K562 (cell line): ENCODE results near the gene NUAK1. TPM values are rescaled to one million over a fixed set of nuclear protein-coding genes. Genes with fewer than 3 reads are reported as not detected.

Experiments used
- ATAC-seq: fragments of 200-7000 bp; cut with Tn5 transposase; 3 replicates; pipeline ENCODE4 v1.9.1; 2020; ENCODE audit warnings: moderate library complexity
- BruUV-seq: library from RNA; stranded (reverse); fragments of 400-500 nt; replicated peaks from 2 replicates; lab custom pipeline; 2021; lab: Mats Ljungman, UMichigan
- CTCF ChIA-PET: fragments of 300-600 bp; formaldehyde crosslinking; extraction: SDS; loops from one replicate; lab custom pipeline; 2021; ENCODE audit warnings: low intra/inter-chr PET ratio; lab: Yijun Ruan, JAX
- POLR2A ChIA-PET: fragments of 300-600, 350-650 bp; sonication (Branson Sonifier 250); formaldehyde crosslinking; extraction: SDS; loops from one replicate; lab custom pipeline; 2021; ENCODE audit warnings: antibody characterized with exemption, inconsistent platforms; lab: Yijun Ruan, JAX
- DNase-seq, 4 experiments: peaks; one replicate each; pipeline versions ENCODE4 v3.0.0 to v3.0.0-alpha.2; 2011 to 2018; ENCODE audit warnings: low spot score in 3 of 4, mixed read lengths in 3 of 4; ENCODE audit errors: extremely low read depth in 1 of 4
- FAIRE-seq: peaks from 2 replicates; lab custom pipeline; 2011; peaks lifted over from hg19 to GRCh38; lab: Jason Lieb, UNC
- H2AFZ ChIP-seq: 2 replicates; pipeline ENCODE4 v1.6.0; 2011; ENCODE audit warnings: low read depth, low read length, control low read depth, inconsistent platforms
- H3K27ac ChIP-seq: fragments of 200-600 bp; 3 replicates; pipeline ENCODE4 v1.8.0; 2011; ENCODE audit warnings: low read depth, mild to moderate bottlenecking, control low read depth, inconsistent platforms, low read length, moderate library complexity, mixed read lengths; ENCODE audit errors: extremely low read depth
- H3K27me3 ChIP-seq, 2 experiments: fragments of 300-600 bp in 1 of 2; 2 replicates in 1 of 2; 3 replicates in 1 of 2; pipeline versions ENCODE4 v1.6.0 to v1.8.0; 2011; ENCODE audit warnings: inconsistent platforms in 2 of 2, low read length in 2 of 2, mild to moderate bottlenecking in 1 of 2, mixed read lengths in 1 of 2, moderate library complexity in 1 of 2; ENCODE audit not compliant: control insufficient read depth in 2 of 2, insufficient read depth in 2 of 2
- H3K36me3 ChIP-seq: fragments of 300-600 bp; 3 replicates; pipeline ENCODE4 v1.8.0; 2011; ENCODE audit warnings: mild to moderate bottlenecking, low read length, inconsistent platforms; ENCODE audit not compliant: control insufficient read depth, insufficient read depth
- H3K4me1 ChIP-seq, 2 experiments: fragments of 200-600 bp in 1 of 2; replicated peaks in 1 of 2; 2 replicates in 1 of 2; 3 replicates in 1 of 2; pipeline versions ENCODE4 v1.5.1 to v1.8.0; 2011; ENCODE audit warnings: inconsistent platforms in 2 of 2, low read length in 2 of 2, mild to moderate bottlenecking in 1 of 2, mixed read lengths in 1 of 2, moderate library complexity in 1 of 2; ENCODE audit not compliant: control insufficient read depth in 2 of 2, insufficient read depth in 2 of 2
- H3K4me2 ChIP-seq: 2 replicates; pipeline ENCODE4 v1.6.1; 2011; ENCODE audit warnings: low read length, control low read depth, inconsistent platforms, mixed read lengths; ENCODE audit not compliant: insufficient read depth
- H3K4me3 ChIP-seq: fragments of 200-600 bp; sonication (generic), shearing (Covaris generic); 2 replicates; pipeline ENCODE4 v1.5.1; 2016; ENCODE audit warnings: control low read depth, inconsistent platforms
- H3K79me2 ChIP-seq: fragments of 200-600 bp; 3 replicates; pipeline ENCODE4 v1.8.0; 2011; ENCODE audit warnings: low read length, inconsistent platforms; ENCODE audit not compliant: control insufficient read depth, insufficient read depth
- H3K9ac ChIP-seq, 2 experiments: 2 replicates each; pipeline versions ENCODE4 v1.6.0 to v1.6.1; 2011; ENCODE audit warnings: low read depth in 2 of 2, low read length in 2 of 2, control low read depth in 1 of 2, inconsistent platforms in 1 of 2, mild to moderate bottlenecking in 1 of 2, mixed read lengths in 1 of 2; ENCODE audit not compliant: insufficient read depth in 1 of 2
- H3K9me1 ChIP-seq: one replicate; pipeline ENCODE4 v1.6.0; 2011; ENCODE audit warnings: inconsistent platforms, mild to moderate bottlenecking, low read length, moderate library complexity; ENCODE audit not compliant: control insufficient read depth, insufficient read depth
- H3K9me3 ChIP-seq: replicated peaks from 2 replicates; pipeline ENCODE4 v1.5.1; 2011; ENCODE audit warnings: low read depth, low read length, inconsistent platforms; ENCODE audit not compliant: control insufficient read depth, insufficient read depth
- H4K20me1 ChIP-seq: replicated peaks from 2 replicates; pipeline ENCODE4 v1.6.1; 2011; ENCODE audit warnings: low read length, inconsistent platforms, mixed read lengths; ENCODE audit not compliant: control insufficient read depth, insufficient read depth
- ELF4 ChIP-seq: fragments of 450-650 bp; formaldehyde crosslinking; IDR thresholded peaks from 2 replicates; pipeline ENCODE4 v1.4.0; 2022; ENCODE audit warnings: missing genetic modification characterization
- FOXJ3 ChIP-seq: sonication (generic); formaldehyde crosslinking; IDR thresholded peaks from 2 replicates; pipeline ENCODE4 v1.4.0; 2020; ENCODE audit warnings: mild to moderate bottlenecking, missing genetic modification reagents
- GTF2A2 ChIP-seq: IDR thresholded peaks from 2 replicates; pipeline ENCODE4 v1.6.1; 2016; ENCODE audit warnings: mild to moderate bottlenecking, missing genetic modification characterization, missing compliant biosample characterization
- SNRNP70 ChIP-seq: fragments of 200-400 bp; formaldehyde crosslinking; optimal IDR thresholded peaks from 2 replicates; pipeline ENCODE3; 2017; ENCODE audit warnings: low read depth, low read length
- STAT5B ChIP-seq: fragments of 250-450 bp; sonication (Bioruptor Pico); IDR thresholded peaks from 2 replicates; pipeline ENCODE4 v1.8.0; 2021; ENCODE audit warnings: mild to moderate bottlenecking, inconsistent platforms
- ZNF3 ChIP-seq: fragments of 250-450 bp; sonication (Bioruptor Pico); IDR thresholded peaks from 2 replicates; pipeline ENCODE4 v1.5.0; 2021; ENCODE audit warnings: mild to moderate bottlenecking, moderate library complexity
- ZNF57 ChIP-seq: fragments of 450-650 bp; formaldehyde crosslinking; IDR thresholded peaks from 2 replicates; pipeline ENCODE4 v1.4.0; 2020; ENCODE audit warnings: mild to moderate bottlenecking, moderate library complexity
- ZNF717 ChIP-seq: fragments of 250-450 bp; sonication (Bioruptor Pico); IDR thresholded peaks from 2 replicates; pipeline ENCODE4 v1.5.0; 2021
- WGBS: fragments of 100-300 bp; shearing (Covaris generic); methylation state at CpG from one replicate; pipeline ENCODE4 v1.1.6; 2016; ENCODE audit warnings: low coverage, mixed read lengths; ENCODE audit not compliant: insufficient coverage; ENCODE audit errors: missing lambda C conversion rate; 5-methylcytosine and 5-hydroxymethylcytosine counted together
- in situ Hi-C: fragments of 300-500 bp; cut with MboI; formaldehyde crosslinking; loops from 4 replicates; pipeline ENCODE4 v1.15.0; 2018; ENCODE audit warnings: inconsistent platforms, mixed read lengths
- intact Hi-C: fragments of 100-400 bp; cut with micrococcal nuclease; formaldehyde crosslinking; loops from 2 replicates; pipeline ENCODE4 v1.14.2; 2022
- polyA plus RNA-seq, 8 experiments: library from polyadenylated mRNA; depleted of rRNA in 4 of 8; stranded (reverse) in 5 of 8; unstranded in 3 of 8; fragments of >200 nt; fragmentation: Nextera tagmentation in 2 of 8; fragmentation: Illumina TruSeq in 1 of 8; extraction: Ambion mirVana in 2 of 8; extraction: Trizol in 1 of 8; gene quantifications; 2 replicates each; pipeline versions ENCODE4 v1.2.1 to v1.2.3, GENCODE V29; 2011 to 2014; ENCODE audit warnings: inconsistent platforms in 1 of 8, missing spikeins in 1 of 8
- total RNA-seq, 7 experiments: library from RNA; depleted of rRNA in 6 of 7; stranded (reverse); fragments of >200 nt in 6 of 7; fragmentation: Illumina TruSeq in 2 of 7; extraction: Trizol in 2 of 7; gene quantifications; 2 replicates each; pipeline versions ENCODE4 v1.2.1 to v1.2.3, GENCODE V29; 2011 to 2021; ENCODE audit warnings: low replicate concordance in 1 of 7
- TF ChIP-seq, protein P1 (sequence below): sonication (generic); formaldehyde crosslinking; IDR thresholded peaks from 2 replicates; pipeline ENCODE4 v1.8.1; 2023; ENCODE audit warnings: mild to moderate bottlenecking, missing genetic modification reagents
- TF ChIP-seq, protein P2 (sequence below): sonication (generic); formaldehyde crosslinking; IDR thresholded peaks from 2 replicates; pipeline ENCODE4 v1.8.0; 2023; ENCODE audit warnings: missing genetic modification reagents, mild to moderate bottlenecking, borderline replicate concordance
- TF ChIP-seq, protein P3 (sequence below): fragments of 250-450 bp; sonication (Bioruptor Pico); IDR thresholded peaks from 2 replicates; pipeline ENCODE4 v1.5.0; 2021
- TF ChIP-seq, protein P4 (sequence below): fragments of 450-650 bp; IDR thresholded peaks from 2 replicates; pipeline ENCODE4 v1.6.1; 2018; ENCODE audit warnings: mild to moderate bottlenecking, low read depth; ENCODE audit not compliant: partially characterized antibody

NUAK1 gene
- total and polyA plus RNA-seq, 9 of the 15 experiments (the other 6 are each of a cell fraction or from before 2014, with no cell fraction given): 0.02 TPM; not detected in 8

DNA sequence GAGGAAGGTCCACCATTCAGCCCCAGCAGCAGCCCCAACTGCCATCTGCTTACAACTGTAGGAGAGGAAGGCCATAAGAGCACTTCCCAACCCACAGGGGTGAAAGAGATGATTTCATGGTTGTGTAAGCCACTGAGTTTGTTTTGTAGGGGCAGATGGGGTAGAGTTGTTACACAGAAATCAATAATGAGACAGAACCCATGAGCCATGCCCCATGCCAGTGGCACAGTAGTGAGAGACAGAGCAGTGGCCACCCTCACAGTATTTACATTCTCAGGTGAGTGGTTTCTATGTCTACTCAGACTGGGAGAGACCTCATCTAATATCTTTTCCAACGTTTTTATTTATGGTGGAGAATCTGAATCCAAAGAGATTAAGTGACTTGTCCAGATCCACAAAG is 68.6 kb downstream of the NUAK1 start (continued):
- TF ChIP-seq, protein P1, sequence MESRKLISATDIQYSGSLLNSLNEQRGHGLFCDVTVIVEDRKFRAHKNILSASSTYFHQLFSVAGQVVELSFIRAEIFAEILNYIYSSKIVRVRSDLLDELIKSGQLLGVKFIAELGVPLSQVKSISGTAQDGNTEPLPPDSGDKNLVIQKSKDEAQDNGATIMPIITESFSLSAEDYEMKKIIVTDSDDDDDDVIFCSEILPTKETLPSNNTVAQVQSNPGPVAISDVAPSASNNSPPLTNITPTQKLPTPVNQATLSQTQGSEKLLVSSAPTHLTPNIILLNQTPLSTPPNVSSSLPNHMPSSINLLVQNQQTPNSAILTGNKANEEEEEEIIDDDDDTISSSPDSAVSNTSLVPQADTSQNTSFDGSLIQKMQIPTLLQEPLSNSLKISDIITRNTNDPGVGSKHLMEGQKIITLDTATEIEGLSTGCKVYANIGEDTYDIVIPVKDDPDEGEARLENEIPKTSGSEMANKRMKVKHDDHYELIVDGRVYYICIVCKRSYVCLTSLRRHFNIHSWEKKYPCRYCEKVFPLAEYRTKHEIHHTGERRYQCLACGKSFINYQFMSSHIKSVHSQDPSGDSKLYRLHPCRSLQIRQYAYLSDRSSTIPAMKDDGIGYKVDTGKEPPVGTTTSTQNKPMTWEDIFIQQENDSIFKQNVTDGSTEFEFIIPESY (CRISPR knock-in tag): no peak
- TF ChIP-seq SNRNP70: no peak
- TF ChIP-seq, all 486 proteins: peak for 0

DNA sequence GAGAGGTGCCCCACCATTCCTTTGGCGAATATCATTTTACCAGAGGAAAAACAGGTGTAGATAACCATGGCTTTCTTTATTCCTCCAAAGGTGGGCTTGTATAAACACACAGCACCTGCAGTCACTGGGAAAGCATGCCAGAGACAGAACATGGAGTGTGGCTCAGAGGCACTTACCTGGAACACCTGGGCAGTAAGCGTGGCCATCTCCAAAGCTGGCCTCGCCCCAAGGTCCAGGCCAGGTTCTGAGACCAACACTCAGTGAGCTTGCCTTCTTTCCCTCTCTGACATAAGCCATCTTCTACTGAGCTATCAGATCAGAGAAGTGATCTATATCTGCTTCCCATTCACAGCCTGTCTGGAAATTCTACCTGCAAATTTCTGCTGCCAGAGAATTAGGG is 70.5 kb downstream of the NUAK1 start:
- Histone ChIP-seq H3K27me3 (peaks cover 2 to 22% of the 10 kb centered on the region in 2 experiments; a peak in 1 of 5 replicates), H3K79me2 (no peaks in the 10 kb centered on the region), H4K20me1 (no peaks in the 10 kb centered on the region), H3K4me3 (no peak overlapping the region), H3K4me1 (no peaks in the 10 kb centered on the region), H3K9ac (no peak overlapping the region), H3K27ac (no peak overlapping the region), H3K9me1 (no peaks in the 10 kb centered on the region), H3K9me3 (no peaks in the 10 kb centered on the region), H3K4me2 (no peak overlapping the region), H3K36me3 (no peaks in the 10 kb centered on the region), H2AFZ (no peak overlapping the region)
- ATAC-seq: no peak
- no peak for DNase-seq
- in situ Hi-C loops (no loop called here), intact Hi-C loops (no loop called here)
- POLR2A ChIA-PET: interaction anchor here (0.6 kb wide), 1 partner anchor 1213 kb away, joined by 3 read pairs; no protein-coding TSS in a partner anchor
- WGBS: 0% methylated on average over 3 of the region's 3 CpGs
- no TSS peak for BruUV-seq
- FAIRE-seq: no peak
- CTCF ChIA-PET: no interaction called here
- TF ChIP-seq ZNF3: no peak
- no peak for TF ChIP-seq ZNF717 (CRISPR knock-in tag)
- TF ChIP-seq, protein P2, sequence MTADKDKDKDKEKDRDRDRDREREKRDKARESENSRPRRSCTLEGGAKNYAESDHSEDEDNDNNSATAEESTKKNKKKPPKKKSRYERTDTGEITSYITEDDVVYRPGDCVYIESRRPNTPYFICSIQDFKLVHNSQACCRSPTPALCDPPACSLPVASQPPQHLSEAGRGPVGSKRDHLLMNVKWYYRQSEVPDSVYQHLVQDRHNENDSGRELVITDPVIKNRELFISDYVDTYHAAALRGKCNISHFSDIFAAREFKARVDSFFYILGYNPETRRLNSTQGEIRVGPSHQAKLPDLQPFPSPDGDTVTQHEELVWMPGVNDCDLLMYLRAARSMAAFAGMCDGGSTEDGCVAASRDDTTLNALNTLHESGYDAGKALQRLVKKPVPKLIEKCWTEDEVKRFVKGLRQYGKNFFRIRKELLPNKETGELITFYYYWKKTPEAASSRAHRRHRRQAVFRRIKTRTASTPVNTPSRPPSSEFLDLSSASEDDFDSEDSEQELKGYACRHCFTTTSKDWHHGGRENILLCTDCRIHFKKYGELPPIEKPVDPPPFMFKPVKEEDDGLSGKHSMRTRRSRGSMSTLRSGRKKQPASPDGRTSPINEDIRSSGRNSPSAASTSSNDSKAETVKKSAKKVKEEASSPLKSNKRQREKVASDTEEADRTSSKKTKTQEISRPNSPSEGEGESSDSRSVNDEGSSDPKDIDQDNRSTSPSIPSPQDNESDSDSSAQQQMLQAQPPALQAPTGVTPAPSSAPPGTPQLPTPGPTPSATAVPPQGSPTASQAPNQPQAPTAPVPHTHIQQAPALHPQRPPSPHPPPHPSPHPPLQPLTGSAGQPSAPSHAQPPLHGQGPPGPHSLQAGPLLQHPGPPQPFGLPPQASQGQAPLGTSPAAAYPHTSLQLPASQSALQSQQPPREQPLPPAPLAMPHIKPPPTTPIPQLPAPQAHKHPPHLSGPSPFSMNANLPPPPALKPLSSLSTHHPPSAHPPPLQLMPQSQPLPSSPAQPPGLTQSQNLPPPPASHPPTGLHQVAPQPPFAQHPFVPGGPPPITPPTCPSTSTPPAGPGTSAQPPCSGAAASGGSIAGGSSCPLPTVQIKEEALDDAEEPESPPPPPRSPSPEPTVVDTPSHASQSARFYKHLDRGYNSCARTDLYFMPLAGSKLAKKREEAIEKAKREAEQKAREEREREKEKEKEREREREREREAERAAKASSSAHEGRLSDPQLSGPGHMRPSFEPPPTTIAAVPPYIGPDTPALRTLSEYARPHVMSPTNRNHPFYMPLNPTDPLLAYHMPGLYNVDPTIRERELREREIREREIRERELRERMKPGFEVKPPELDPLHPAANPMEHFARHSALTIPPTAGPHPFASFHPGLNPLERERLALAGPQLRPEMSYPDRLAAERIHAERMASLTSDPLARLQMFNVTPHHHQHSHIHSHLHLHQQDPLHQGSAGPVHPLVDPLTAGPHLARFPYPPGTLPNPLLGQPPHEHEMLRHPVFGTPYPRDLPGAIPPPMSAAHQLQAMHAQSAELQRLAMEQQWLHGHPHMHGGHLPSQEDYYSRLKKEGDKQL (CRISPR knock-in tag): no peak
- TF ChIP-seq ZNF57 (CRISPR knock-in tag): no peak
- TF ChIP-seq GTF2A2 (tag): no peak
- TF ChIP-seq, protein P3, sequence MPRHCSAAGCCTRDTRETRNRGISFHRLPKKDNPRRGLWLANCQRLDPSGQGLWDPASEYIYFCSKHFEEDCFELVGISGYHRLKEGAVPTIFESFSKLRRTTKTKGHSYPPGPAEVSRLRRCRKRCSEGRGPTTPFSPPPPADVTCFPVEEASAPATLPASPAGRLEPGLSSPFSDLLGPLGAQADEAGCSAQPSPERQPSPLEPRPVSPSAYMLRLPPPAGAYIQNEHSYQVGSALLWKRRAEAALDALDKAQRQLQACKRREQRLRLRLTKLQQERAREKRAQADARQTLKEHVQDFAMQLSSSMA (CRISPR knock-in tag): no peak
- TF ChIP-seq, protein P4, sequence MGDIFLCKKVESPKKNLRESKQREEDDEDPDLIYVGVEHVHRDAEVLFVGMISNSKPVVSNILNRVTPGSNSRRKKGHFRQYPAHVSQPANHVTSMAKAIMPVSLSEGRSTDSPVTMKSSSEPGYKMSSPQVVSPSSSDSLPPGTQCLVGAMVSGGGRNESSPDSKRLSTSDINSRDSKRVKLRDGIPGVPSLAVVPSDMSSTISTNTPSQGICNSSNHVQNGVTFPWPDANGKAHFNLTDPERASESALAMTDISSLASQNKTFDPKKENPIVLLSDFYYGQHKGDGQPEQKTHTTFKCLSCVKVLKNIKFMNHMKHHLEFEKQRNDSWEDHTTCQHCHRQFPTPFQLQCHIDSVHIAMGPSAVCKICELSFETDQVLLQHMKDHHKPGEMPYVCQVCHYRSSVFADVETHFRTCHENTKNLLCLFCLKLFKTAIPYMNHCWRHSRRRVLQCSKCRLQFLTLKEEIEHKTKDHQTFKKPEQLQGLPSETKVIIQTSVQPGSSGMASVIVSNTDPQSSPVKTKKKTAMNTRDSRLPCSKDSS: no peak
- no peak for TF ChIP-seq ELF4 (CRISPR knock-in tag)
- no peak for TF ChIP-seq FOXJ3
- no peak for TF ChIP-seq STAT5B (CRISPR knock-in tag)
